GM18907 (cell line): ENCODE measurements around the gene SESN1.

Experiments
- ATAC-seq: cut with Tn5 transposase; IDR thresholded peaks from one replicate; pipeline ENCODE4 v1.9.1; 2021; ENCODE audit warnings: mild to moderate bottlenecking, moderate library complexity; ENCODE audit not compliant: unreplicated experiment

SESN1 gene

DNA sequence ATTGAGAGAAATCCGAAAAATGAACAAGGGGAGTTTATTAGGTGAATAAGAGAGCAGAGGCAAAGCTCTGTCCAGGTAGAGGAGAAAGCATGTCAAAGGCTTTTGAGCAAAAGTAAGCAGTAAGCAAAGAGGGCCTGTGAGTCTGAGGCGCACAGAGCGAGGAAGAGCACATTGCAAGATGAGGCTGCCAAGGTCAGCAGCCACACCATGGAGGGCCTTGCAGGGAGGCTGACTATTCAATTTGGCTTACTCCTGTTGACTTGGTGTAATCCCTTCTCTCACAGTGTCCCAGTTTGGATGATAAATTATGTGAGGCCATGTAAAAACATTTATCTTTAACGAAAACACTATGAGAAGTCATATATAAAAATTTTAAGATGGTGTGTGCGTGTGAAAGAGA, 32.4 kb downstream of the SESN1 start:
- no peak for ATAC-seq

GRCh38 chr6:109060571-109060970, 34.1 kb downstream of the SESN1 start:
- ATAC-seq = no peak

DNA sequence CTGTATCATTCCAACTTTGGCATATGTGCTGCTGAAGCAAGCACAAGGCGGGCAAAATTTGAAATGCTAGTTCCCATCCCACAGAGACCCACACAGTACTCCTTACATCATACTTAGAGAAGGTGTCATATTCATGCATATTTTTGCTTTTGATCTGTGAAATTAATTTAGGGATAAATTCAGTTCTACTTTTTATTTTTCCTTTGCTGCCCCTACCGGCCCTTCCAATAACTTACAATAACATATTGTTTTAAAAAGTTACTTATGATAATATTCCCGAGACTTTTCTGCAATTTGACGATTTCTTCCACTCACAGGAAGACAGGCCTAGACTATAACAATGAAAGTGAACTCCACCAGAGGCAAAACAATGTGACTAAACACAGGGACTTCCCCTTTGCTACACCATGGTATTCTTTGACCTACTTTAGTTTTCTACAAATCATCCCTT, 35.0 kb downstream of the SESN1 start:
- no peak for ATAC-seq

DNA sequence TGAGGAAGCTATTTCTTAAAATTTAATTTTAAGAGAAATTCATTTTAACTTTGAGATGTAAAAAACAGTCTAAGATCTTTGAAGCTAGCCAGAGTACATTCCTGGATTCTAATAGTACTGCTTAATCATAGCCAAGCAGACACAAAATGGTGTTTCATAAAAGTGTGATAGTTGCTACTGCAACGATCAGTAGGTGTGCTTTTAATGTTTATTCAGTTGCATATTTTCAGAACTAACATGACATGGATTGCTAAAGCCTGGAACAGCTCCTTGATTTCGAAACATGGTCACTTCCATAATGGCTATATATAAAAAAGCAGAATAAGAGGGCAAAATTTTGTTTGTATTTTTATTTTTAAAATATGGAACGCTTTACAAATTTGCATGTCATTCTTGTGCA, 35.5 kb downstream of the SESN1 start:
- no peak for ATAC-seq

DNA sequence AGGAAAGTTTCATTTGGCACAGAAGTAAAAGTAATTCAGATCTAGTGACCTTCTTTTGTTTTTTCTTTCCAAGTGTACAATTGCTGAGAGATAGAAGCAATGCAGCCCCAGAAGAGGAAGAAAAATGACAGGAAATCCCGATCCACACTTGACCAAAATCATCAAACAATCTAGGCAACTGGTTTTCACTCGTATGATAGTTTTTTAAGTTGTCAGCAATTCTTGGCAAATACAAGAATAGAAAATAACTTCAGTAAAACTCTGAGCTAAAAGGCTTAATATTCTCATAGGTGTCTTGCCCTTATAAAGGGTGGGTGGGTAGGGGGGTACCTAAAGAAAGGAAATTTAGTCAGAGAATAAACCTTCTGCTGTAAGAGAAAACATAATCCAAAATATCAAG, 36.0 kb downstream of the SESN1 start:
- ATAC-seq = no peak

DNA sequence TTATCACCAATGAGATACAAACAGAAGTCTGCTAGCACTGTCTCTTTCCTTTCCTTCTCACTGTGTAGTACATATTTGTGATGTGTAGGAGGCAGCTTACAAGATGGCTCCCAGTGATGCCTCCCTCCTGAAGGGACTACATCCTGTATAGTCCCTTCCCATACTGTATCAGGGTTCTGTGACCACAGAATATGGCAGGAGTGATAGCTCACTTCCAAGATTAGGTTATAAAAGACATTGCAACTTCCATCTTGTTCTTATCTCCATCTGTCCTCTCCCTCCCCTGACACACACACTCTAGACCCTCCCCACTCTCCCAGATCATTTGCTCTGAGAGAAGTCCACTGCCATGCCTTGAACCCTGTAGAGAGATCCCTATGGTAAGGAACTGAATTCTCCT, 38.0 kb downstream of the SESN1 start:
- no peak for ATAC-seq

DNA sequence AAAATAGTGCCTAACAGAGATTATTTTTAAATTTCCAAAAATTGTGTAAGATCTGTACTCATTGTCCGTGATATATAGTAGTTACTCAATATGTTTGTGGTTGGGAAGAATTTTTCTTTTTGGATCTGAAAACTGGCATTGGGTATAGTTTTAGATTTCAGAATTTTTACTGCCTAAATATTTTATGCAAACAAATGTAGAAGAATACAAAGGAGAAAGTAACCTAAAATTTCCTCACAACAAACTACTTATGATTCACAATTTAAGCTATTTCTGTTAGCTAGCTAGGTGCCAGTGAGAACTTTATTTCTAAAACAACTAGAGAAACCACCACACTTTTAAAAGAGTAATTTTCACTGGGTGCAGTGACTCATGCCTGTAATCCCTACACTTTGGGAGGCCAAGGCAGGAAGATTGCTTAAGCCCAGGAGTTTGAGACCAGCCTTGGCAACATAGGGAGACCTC, 38.8 kb downstream of the SESN1 start:
- ATAC-seq = no peak

- no peak for ATAC-seq
Observed at GRCh38 chr6:109053336-109053735, 41.3 kb downstream of the SESN1 start.

- ATAC-seq = no peak
Observed at GRCh38 chr6:109052852-109053251, 41.8 kb downstream of the SESN1 start.

DNA sequence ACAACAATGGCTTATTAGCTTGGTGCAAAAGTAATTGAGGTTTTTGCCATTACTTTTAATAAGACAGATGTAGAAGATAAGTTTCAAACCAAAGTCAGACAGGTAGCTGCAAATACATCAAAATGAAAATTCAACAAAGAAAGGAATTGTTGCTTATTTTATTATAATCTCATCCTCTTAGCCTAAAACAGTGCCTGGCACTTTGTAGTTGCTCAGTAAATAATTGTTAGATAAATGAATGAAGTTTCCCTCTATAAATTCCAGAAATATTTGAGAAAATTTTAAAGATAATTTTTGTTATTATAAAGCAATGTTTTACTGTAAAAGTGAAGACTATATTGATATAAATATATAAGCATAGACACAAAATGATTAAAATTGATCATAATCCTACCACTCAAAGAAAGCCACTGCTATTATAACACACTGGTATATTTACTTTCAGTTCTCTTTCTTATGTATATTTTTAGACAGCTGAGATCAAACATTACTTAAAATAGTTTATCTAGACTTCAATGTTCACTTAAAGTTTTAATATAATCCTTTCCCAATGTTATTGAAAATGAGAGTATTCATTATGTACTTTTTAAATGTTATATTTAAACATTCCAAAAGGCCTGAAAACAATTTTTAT, 42.5 kb downstream of the SESN1 start:
- ATAC-seq = no peak

- no peak for ATAC-seq
Observed at GRCh38 chr6:109051301-109052017, 43.2 kb downstream of the SESN1 start.

- ATAC-seq = no peak
Observed at GRCh38 chr6:109050447-109051102, 44.1 kb downstream of the SESN1 start.

- no peak for ATAC-seq
Observed at GRCh38 chr6:109050012-109050411, 44.6 kb downstream of the SESN1 start.

GRCh38 chr6:109048670-109049415, 45.8 kb downstream of the SESN1 start:
- ATAC-seq = no peak

GRCh38 chr6:109048176-109048575, 46.5 kb downstream of the SESN1 start:
- no peak for ATAC-seq

DNA sequence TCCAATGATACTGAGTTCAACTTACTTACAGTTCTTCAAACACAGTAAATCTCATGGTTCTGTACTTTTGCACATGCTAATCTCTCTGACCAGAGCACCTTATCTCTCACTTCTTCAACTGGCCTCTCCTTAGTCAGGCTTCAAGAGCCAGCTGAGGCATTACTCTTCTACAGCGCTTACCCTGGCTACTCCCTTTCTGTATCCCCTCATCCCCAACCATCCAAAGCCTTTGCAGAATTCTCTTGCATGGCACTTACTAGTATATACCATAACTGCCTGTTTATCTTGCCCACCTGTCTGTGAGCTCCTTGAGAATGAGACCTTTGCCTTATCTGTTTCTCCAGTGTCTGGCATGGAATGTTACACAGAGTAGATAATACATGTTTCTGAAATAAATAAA, 49.2 kb downstream of the SESN1 start:
- no peak for ATAC-seq

DNA sequence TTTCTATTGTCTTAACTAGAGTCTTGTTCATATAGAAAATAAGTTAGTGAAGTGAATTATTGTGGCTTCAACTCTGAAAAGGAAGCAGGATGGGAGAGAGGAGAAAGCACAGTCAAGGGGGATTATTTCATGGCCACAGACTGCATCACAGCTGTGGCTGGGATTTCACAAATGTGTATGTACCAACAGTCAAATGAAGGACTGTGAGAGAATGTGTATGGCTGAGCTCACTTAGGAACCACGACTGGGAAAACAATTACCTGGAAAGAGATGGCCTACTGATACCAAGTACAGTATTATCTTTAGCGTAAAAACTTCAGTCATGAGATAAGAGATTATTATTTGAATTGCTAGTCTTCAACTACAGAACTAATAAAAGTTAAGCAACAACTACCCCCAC, 54.9 kb downstream of the SESN1 start:
- ATAC-seq = no peak

DNA sequence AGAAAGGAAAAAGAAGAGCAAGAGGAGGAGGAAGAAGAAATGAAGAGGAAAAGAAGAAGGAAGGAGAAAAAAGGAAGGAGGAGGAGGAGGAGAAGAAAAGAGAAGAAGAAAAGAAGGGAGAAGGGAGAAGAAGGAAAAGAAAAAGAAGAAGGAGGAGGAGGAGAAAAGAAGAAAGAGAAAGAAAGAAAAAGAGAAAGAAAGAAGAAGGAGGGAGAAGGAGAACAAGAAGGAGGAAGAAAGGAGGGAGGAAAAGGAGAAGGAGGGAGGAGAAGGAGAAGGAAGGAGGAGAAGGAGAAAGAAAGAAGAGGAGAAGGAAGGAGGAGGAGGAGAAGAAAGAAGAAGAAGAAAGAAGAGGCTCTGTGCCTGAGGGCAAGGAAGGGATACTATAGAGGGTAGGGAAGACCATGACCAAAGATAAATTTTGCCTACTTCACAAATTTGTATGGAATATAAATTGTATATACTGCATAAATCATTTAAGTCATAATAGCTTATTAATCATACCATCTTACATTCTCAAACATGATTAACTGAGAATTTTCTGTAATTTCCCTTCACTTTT, 55.7 kb downstream of the SESN1 start:
- ATAC-seq = no peak

DNA sequence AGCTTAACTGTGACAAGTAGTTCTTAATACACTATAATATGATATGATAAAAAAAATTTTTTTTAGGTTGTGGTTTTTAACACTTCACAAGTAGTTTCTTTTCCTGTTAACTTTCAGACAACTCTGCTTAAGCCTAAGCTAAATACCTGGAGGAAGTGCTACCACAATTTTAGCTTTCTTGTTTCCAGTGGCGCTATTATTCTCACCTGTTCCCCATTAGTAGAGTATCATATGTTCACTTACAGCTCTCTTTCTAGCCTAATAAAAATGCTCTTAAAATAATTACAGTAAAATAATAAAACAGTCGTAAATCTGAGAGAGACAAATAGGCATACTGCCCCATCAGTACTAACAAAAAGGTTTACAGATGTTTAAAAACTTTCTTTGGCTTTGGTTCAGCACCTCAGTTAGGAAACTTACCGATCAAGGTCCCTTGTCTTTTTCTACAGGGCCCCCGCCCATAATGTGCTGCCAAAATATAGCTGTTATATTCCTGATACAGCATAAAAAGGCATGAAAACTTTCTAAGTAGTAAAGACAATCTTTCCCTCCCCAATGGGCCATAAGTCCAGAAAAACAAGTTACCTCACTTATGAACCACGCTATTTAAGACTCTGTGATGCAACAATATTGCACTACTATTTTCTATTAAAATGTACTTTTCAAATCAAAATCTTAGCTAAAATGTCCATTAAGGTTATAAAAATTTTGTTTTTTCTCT, 57.9 kb downstream of the SESN1 start:
- no peak for ATAC-seq

GRCh38 chr6:109034526-109034925, 60.1 kb downstream of the SESN1 start:
- ATAC-seq = no peak
